GM21529 (cell line): ENCODE results near the gene SP1.
"Not testable (repeated sequence)": the region's sequence is repeated elsewhere in the genome, so short reads cannot be mapped to it uniquely, and the experiment has no call there.

ENCODE experiments used
- ATAC-seq: cut with Tn5 transposase; IDR thresholded peaks from one replicate; pipeline ENCODE4 v1.9.1; 2021; ENCODE audit not compliant: unreplicated experiment

Gene SP1

GRCh38 chr12:53380104-53380793 lies at the start of gene SP1:
Gene SP1, plus strand, starts transcription at chr12:53380176. Its CDS starts 116 bp downstream, at chr12:53380292.
- ATAC-seq: peak; percentile 37

DNA sequence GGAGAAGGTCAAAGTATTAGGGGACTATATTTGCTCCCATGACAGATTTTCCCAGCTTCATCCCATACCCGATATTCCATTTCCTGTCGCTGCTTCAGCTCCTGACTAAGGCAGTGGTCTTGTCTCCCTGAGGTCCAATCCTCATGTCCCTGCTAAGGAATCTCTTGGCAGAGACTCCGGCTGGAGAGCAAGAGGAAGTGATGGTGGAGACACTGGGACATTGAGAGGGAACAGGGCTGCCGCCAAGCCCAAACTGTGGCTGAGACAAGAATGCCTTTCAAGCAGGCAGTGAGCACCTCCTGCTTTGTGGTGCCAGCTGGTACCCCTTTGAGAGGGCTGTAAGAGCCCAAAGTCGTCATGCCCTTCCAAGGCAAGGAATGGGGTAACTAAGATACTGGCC lies 49.3 kb upstream of the SP1 start:
- ATAC-seq: no peak

DNA sequence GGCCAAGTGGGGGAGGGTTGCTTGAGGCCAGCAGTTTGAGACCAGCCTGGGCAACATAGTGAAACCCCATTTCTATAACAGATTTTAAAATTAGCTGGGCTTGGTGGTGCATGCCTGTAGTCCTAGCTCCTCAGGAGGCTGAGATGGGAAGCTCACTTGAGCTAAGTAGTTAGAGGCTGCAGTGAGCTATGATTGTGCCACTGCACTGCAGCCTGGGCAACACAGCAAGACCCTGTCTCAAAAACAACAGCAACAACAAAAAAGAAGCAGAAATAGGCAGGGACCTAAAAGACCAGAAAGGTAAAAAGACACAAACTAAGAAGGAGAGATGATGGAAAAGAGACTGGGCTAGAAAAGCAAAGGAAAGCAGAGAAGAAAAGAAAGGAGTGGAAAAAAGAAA lies 47.6 kb upstream of the SP1 start:
- ATAC-seq: not testable (repeated sequence)

GRCh38 chr12:53332744-53333143 lies 47.2 kb upstream of the SP1 start:
- ATAC-seq: no peak

DNA sequence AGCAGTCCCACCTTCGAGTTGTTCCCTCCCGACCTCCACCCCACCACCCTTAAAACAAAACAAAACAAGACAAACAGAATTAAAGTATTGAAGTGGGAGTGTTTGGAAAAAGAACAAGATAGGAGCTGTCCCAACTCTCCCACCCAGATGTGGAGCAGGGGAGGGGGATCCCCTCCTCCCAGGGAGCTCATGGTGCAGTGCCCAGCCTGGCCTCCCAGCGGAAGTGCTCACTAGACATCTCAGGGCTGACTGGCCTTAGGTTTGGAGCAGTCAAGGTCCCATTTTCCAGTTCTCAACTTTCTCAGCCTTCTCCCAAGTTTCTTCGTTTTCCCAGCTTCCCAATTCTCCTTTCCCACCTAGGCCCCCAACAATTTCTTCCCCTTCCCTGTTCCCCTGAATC lies 46.7 kb upstream of the SP1 start:
- ATAC-seq: no peak

- no peak for ATAC-seq
Observed at GRCh38 chr12:53333845-53334244, 46.1 kb upstream of the SP1 start.

- no peak for ATAC-seq
Observed at GRCh38 chr12:53334822-53335221, 45.2 kb upstream of the SP1 start.

DNA sequence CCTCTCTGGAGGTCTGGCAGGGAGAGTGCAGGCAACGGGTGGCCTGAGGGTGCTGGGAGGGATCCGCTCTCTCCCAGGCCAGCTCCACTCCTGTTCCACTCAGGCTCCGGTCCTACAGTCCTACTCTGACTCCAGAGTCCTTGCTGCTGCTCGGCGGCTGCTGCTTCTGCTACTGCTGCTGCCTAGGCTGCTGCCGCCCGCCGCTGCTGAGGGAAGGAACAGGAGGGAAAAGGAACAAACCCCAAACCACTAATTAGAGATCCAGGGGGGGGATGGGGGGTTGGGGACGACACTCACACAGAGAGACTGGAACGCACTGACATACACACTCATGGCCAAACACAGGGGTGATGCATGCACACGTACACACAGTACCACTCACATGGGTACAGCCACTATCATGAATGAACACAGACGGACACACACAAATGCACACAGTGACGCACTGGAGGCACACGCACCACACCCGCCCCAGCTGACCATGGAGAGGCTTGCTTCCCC lies 43.7 kb upstream of the SP1 start, which contains the start of gene SP7:
SP7 (minus strand) TSS at position 174 of the 501 bp plus-strand sequence. CDS start 708 bp downstream, outside the sequence.
- ATAC-seq: no peak

- ATAC-seq: no peak
Observed at GRCh38 chr12:53338017-53338416, 42.0 kb upstream of the SP1 start.

GRCh38 chr12:53338916-53339315 lies 41.1 kb upstream of the SP1 start:
- no peak for ATAC-seq

DNA sequence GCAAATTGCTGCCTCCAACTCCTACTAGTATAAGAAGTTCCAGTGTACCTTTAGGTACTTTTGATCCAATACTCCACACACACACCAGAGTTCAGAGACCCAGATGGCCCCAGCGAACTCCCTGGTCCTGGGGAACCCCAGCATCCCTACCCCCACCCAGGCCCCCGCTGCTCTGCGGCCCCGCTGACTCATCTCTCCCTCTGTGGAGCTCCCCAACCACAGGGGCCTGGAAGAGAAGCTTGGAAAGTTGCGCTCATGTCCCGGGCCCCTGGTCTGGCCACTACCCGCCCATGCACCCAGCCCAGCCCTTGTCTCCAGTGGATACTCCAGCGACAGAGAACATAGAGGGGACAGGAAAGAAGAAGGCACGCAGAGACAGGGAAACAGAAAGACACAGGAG lies 39.6 kb upstream of the SP1 start:
- no peak for ATAC-seq

DNA sequence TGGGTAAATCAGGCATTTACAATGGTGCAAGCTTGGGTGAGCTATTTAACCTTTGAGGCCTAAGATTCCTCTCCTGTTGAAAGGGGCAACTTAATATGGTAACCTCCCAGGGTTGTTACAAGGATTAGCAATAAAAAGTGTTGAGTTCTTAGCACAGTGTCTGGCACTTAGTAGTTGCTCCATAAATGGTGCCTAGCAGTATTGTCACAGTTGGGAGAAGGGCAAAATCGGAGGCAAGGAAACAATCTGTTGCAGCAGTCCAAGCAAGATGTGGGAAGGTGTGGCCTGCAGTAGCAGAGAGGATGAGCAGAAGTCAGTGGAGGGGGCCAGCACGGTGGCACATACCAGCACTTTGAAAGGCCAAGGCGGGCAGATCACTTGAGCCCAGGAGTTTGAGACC lies 36.5 kb upstream of the SP1 start:
- no peak for ATAC-seq

DNA sequence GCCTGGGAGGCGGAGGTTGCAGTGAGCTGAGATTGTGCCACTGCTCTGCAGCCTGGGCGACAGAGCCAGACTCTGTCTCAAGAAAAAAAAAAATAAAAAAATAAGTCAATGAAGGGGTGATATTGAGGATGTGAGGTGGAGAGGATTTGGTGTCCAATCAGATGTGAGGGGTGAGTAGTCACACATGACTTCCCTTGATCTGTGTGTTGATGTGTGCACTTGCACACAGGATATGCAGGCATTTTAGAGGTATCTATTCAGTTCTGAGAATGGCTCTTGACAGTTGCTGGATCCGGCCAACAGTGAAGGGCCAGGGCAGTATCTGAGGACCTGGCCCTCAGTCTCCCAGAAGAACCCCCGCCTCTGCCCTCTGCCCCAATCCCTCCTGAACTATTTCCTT lies 36.0 kb upstream of the SP1 start:
- no peak for ATAC-seq

GRCh38 chr12:53344487-53344823 lies 35.5 kb upstream of the SP1 start:
- ATAC-seq: no peak

DNA sequence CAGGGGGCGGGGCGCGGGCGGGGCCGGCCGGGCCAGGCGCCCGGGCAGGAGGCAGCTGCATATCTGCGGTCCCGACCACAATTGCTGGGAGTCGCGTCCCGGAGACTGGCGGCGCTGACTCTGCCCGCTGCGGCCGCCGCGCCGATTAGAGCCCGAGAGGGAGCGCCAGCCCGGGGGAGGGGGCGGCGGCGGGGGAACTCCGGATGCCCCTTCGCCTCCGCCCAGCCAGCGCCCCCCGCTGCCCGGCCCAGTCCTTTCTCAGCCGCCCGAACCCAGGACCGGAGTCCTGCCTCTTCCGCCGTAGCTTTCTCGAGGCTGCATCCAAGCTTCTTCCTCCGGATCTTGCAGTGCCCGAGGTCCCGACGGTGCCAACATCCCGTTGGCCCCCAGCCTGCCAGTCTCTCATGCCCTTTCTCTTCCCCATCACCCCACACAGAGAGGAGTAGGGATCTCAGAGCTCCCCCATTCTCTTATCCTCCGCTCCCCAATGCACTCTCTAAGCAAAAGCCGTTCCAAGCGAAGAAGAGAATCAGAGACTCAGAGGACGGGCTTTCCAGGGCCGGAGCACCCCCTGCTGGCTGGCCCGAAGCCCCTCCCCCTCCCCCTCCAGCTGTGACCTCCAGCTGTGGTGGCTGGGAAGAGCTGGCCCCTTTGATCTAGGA lies 35.0 kb upstream of the SP1 start:
- peak; percentile 56 for ATAC-seq

- ATAC-seq: no peak
Observed at GRCh38 chr12:53345486-53346188, 34.3 kb upstream of the SP1 start.

GRCh38 chr12:53346491-53346890 lies 33.5 kb upstream of the SP1 start:
- no peak for ATAC-seq

DNA sequence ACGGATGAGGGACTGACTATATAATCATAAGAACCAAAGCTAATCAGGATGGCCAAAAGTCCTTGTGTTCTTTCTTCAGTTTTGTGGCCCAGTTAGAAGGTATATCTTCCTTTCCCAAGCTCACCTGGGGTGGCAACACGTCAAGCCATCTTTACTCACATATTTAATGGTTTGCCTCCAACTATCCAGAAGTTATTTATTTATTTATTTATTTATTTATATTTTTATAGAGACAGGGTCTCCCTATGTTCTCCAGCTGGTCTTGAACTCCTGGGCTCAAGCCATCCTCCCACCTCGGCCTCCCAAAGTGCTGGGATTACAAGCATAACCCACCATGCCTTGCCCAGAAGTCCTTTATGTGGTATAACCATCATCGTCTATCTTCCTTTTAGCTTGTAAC lies 32.1 kb upstream of the SP1 start:
- ATAC-seq: no peak

DNA sequence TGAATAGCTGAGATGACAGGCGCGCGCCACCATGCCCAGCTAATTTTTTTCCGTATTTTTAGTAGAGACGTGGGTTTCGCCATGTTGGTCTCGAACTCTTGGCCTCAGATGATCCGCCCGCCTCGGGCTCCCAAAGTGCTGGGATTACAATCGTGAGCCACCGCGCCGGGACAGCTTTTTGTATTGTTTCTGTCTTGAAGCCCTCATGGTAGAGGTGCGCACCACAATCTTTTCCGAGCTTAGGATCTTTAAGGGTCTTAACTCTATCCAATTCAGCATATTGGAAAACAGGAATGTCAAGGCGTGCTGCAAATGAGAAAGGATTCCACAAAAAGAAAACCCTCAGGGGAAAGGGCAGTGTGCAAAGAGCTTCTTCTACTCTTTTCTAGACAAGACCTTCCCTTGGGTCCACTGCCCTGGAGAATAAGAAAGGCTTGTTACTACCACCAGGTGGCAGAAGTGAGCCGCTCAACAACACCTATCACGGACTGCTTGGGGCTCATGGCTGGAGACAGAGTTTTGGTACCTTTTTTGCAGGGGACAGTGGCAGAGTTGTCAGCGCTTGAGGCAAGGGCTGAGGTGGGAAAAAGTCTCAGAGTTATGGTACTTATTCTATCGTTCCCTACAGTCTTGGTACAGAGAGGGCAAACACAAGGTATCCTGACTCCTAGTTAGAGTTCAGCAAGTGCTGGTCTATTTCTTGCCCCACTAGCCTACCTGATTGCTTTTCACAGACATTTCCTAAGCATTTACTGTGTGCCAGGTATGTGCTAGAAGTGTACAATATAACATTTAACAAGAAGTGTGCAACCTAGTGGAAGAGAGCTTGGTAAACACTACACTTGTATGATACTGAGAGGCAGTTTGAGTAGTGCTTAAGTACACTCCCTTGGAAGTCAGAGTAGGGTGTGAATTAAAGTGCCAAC lies 27.4 kb upstream of the SP1 start:
- ATAC-seq: peak; percentile 95

DNA sequence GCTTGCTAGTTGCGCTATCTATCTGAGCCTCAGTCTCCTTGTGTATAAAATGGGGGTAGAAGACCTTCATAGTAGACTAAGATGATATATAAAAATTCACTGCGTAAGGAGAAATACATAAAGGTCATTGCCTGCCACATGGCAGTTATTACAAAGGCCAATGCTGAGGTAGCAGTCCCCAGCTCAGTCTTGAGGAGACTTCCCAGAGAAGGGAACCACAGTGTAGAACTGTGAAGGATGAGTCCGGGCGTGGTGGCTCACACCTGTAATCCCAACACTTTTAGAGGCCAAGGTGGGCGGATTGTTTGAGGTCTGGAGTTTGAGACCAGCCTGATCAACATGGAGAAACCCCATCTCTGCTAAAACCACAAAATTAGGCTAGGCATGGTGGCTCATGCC lies 26.7 kb upstream of the SP1 start:
- ATAC-seq: no peak

DNA sequence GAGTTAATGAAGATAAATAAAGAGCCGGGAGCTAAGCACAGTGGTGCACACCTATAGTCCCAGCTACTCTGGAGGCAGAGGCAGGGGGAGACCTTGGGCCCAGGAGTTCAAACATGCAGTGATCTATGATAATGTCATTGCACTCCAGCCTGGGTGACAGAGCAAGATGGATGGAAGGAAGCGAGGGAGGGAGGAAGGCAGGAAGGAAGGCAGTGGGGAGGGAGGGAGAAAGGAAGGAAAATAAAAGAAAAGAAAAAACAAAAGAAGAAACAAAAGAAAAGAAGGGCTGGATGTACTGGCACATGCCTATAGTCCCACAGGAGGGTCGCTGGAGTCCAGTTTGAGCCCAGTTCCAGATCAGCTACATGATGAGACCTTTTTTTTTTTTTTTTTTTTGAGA lies 24.9 kb upstream of the SP1 start:
- ATAC-seq: no peak
